ENCODE measurements around the gene NOXA1. TPM values are rescaled to one million over a fixed set of nuclear protein-coding genes. Genes with fewer than 3 reads are reported as not detected.
"Not testable (repeated sequence)": the region's sequence is repeated elsewhere in the genome, so short reads cannot be mapped to it uniquely, and the experiment has no call there.

The NOXA1 gene
- total RNA-seq, 1 experiment from 2014 or later: 0.55 TPM

DNA sequence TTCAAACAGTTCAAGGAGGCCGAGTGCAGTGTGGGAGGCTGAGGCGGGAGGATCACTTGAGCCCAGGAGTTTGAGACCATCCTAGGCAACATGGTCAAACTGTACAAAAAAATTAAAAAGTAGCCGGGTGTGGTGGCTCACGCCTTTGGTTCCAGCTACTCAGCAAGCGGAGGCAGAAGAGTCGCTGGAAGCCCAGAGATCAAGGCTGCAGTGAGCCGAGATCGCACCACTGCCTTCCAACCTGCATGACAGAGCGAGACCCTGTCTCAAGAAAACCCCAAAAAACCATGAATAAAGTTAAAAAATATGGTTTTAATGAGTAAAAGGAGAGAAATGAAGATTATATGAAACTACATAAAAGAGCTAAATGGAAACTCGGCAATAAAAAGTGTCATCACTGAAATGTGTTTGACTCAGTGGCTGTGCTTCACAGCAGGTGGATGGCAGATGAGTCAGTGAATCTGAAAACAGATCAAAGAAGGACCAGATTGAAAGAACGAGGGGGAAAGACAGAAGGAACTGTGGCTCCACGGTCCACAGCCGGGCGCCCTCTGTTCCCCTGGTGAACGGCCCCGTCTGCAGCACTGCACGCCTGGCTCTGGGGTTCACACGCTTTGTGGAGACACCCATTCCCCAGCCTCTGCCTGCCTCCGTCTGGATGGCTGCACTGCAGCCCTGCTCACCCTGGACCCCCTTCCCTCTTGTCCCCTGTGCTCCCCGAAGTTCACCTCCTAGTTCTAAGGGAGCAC lies 25.3 kb upstream of the NOXA1 start:
- in situ Hi-C loops (cut with HindIII; ENCODE audit: low pct_unique_long_range_greater_than_20kb, low sequenced_read_pairs): no loop called here
- no peak for DNase-seq (ENCODE audit: low read depth, low spot score)

GRCh38 chr9:137398561-137399468 lies 24.4 kb upstream of the NOXA1 start:
- in situ Hi-C loops (cut with HindIII; ENCODE audit: low pct_unique_long_range_greater_than_20kb, low sequenced_read_pairs): no loop called here
- DNase-seq (ENCODE audit: low read depth, low spot score): no peak

- no peak for DNase-seq (ENCODE audit: low read depth, low spot score)
- in situ Hi-C loops (cut with HindIII; ENCODE audit: low pct_unique_long_range_greater_than_20kb, low sequenced_read_pairs): no loop called here
Measured at GRCh38 chr9:137402746-137403145, 20.4 kb upstream of the NOXA1 start.

GRCh38 chr9:137403269-137403668 lies 19.9 kb upstream of the NOXA1 start:
- DNase-seq (ENCODE audit: low read depth, low spot score): no peak
- in situ Hi-C loops (cut with HindIII; ENCODE audit: low pct_unique_long_range_greater_than_20kb, low sequenced_read_pairs): no loop called here

DNA sequence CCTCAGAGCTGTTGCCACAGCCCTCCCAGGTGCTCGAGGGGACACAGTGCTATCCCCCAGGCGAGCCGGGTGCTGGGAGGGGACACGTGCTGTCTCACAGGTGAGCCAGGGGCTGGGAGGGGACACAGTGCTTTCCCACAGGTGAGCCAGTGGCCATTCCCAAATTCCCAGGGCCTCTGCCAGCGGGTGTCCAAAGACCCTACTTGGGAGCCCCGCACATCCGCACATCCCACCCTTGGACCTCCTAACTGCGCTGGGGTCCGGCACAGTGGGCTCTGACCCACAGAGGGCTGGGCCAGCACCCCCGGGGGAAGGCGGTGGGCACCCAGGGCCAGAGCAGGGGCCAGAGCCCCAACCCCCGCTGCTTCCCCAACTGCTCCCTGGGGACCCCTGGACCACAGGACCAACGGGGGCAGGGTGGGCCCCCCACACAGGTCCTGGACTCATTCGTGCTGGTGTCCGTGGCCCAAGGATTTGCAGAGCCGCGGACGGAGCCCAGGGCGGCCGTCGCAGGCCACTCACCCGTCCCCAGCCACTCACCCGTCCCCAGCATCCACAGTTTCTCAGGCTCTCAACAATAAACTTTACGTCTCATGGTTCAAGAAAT lies 18.1 kb upstream of the NOXA1 start:
- in situ Hi-C loops (cut with HindIII; ENCODE audit: low pct_unique_long_range_greater_than_20kb, low sequenced_read_pairs): no loop called here
- DNase-seq (ENCODE audit: low read depth, low spot score): no peak

GRCh38 chr9:137405677-137406081 lies 17.5 kb upstream of the NOXA1 start:
- in situ Hi-C loops (cut with HindIII; ENCODE audit: low pct_unique_long_range_greater_than_20kb, low sequenced_read_pairs): no loop called here
- DNase-seq (ENCODE audit: low read depth, low spot score): no peak

DNA sequence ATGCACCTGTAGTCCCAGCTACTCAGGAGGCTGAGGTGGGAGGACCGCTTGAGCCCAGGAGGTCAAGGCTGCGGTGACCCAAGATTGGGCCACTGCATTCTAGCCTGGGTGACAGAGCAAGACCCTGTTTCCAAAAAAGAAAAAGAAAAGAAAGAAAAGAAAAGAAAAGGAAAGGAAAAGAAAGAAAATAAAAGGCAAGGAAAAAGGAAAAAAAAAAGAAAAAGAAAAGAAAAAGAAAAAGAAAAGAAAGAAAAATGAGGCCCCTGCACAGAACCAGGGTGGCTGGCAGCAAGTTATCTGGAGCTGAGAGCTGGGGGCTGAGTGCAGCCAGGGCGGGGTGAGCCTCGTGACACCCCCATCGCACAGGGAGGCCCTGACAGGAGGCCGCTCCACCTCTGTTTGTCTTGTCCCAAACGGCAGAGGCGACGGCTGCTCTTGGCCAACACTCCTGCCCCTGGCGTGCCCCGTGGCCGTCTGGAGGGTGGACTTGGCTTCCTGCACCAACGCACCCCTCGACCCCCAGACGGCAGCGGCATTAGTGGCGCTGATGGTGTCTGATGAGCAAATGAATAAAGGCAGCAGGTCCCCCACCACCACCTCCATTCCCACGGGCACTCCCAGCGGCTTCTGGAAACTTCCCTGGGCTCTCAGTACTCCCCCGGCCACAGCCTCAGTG lies 17.0 kb upstream of the NOXA1 start:
- DNase-seq (ENCODE audit: low read depth, low spot score): no peak
- in situ Hi-C loops (cut with HindIII; ENCODE audit: low pct_unique_long_range_greater_than_20kb, low sequenced_read_pairs): no loop called here

DNA sequence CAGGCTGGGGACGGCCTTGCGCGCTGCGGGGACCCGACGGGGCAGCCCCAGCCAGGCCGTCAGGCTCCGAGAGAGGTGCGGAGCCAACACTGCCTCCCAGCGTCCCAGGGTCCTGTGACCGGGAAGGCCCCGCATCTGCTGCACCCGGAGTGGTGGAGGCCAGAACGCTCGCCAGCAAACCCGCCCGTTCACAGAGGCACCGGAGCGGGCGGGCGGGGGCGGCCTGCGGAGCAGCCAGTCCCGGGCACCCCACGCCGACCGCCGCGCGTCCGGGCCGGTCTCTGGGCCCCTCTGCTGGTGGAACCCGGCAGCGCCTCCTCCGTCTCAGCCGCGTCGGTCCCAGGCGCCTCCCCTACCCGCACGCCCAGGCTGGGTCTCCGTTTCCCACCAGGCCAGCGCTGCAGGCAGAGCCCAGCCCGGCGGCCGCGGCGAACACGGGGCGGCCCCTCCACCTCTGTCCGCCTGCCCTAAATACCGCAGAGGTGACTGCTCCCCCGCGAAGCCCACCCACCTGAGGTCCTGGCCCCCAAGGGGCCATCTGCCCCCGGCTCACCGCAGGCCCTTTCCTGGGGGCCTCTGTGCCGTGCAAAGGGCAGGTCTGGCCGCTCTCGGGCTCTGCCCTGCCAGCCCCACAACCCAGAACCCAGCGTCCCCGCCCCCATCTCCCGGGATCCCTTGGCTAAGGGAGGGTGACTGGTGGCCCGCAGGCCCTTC lies 16.2 kb upstream of the NOXA1 start:
- in situ Hi-C loops (cut with HindIII; ENCODE audit: low pct_unique_long_range_greater_than_20kb, low sequenced_read_pairs): no loop called here
- DNase-seq (ENCODE audit: low read depth, low spot score): no peak

GRCh38 chr9:137407590-137408300 lies 15.4 kb upstream of the NOXA1 start:
- in situ Hi-C loops (cut with HindIII; ENCODE audit: low pct_unique_long_range_greater_than_20kb, low sequenced_read_pairs): no loop called here
- DNase-seq (ENCODE audit: low read depth, low spot score): no peak

GRCh38 chr9:137408651-137409405 lies 14.4 kb upstream of the NOXA1 start:
- DNase-seq (ENCODE audit: low read depth, low spot score): no peak
- in situ Hi-C loops (cut with HindIII; ENCODE audit: low pct_unique_long_range_greater_than_20kb, low sequenced_read_pairs): no loop called here

DNA sequence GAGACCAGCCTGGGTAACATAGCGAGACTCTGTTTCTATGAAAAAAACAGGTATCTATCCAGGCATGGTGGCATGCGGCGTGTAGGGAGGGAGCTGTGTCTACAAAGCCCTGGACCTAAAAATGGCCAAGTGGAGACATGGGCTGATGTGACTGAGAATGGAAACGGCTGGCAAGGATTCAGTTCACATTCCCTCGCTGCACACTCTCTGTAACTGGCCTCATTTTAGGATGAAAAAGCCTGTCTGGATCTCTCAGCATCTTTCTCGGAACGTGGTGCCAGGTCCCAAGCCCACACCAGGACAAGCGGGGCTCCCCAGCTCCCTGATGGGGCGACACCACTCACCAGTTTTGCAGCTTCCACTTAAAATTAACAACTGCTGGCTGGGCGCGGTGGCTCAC lies 13.7 kb upstream of the NOXA1 start:
- in situ Hi-C loops (cut with HindIII; ENCODE audit: low pct_unique_long_range_greater_than_20kb, low sequenced_read_pairs): no loop called here
- no peak for DNase-seq (ENCODE audit: low read depth, low spot score)

DNA sequence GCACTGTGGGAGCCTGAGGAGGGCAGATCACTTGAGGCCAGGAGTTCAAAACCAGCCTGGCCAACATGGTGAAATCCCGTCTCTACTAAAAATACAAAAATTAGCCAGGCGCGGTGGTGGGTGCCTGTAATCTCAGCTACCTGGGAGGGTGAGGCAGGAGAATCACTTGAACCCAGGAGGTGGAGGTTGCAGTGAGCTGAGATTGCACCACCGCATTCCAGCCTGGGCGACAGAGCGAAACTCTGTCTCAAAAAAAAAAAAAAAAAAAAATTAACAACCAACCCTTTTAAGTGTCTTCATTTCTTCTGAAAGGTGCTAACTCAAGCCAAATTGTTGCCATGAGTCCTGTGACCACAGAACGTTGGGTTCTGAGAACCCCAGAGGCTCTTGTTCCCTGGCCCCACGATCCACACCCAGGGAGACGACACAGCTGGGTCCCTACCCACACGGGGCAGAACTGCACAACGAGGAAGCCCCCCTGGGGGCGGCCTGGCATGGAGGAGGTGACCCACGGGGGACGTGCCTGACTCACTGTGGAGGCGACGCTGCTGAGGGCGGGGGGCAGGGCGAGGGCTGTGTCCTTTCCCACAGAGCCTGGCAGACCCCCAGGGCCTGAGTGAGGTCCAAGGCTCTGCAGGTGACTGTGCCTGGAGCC lies 12.8 kb upstream of the NOXA1 start:
- DNase-seq (ENCODE audit: low read depth, low spot score); in situ Hi-C loops (cut with HindIII; ENCODE audit: low pct_unique_long_range_greater_than_20kb, low sequenced_read_pairs): not testable (repeated sequence)

- DNase-seq (ENCODE audit: low read depth, low spot score): no peak
- in situ Hi-C loops (cut with HindIII; ENCODE audit: low pct_unique_long_range_greater_than_20kb, low sequenced_read_pairs): no loop called here
Measured at GRCh38 chr9:137410891-137411249, 12.3 kb upstream of the NOXA1 start.

DNA sequence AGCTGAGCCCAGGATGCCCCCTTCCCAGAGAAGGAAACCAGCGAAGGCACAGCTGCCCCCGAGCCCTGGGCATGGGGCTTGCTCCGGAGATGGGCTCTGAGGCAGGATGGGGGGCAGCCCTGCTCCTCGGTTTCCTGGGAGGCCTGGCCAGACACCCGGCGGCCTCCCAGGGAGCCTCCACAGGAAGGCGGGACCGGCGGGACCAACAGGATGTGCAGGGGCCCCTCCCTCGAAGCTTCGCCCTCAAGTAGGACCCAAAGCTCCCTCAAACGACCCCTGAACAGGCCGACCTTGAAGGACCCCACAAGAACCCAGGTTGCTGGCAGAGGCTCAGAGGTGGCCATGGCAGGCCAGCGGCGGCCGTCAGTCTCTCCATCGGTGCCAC lies 11.9 kb upstream of the NOXA1 start:
- DNase-seq (ENCODE audit: low read depth, low spot score): no peak
- in situ Hi-C loops (cut with HindIII; ENCODE audit: low pct_unique_long_range_greater_than_20kb, low sequenced_read_pairs): no loop called here

- in situ Hi-C loops (cut with HindIII; ENCODE audit: low pct_unique_long_range_greater_than_20kb, low sequenced_read_pairs): no loop called here
- DNase-seq (ENCODE audit: low read depth, low spot score): peak; percentile 75
Measured at GRCh38 chr9:137411645-137412380, 11.4 kb upstream of the NOXA1 start.
